ENCODE measurements around the gene ATP9A. TPM values are rescaled to one million over a fixed set of nuclear protein-coding genes. Genes with fewer than 3 reads are reported as not detected.

The ATP9A gene
- total RNA-seq, 1 experiment from 2014 or later = 31.3 TPM

- CTCF ChIA-PET = no interaction called here
Observed at GRCh38 chr20:51812861-51813260, 44.7 kb upstream of the ATP9A start.

GRCh38 chr20:51811514-51812128 is 43.4 kb upstream of the ATP9A start:
- Histone ChIP-seq H3K9me3 (ENCODE audit: low read length) (no peaks in the 10 kb centered on the region), H3F3A (ENCODE audit: low read length, unreplicated experiment) (no peaks in the 10 kb centered on the region), H3K27ac (ENCODE audit: low read length) (no peak overlapping the region), H2AFZ (ENCODE audit: low read length) (no peak overlapping the region), H3K4me2 (ENCODE audit: low read length) (no peak overlapping the region), H4K20me1 (ENCODE audit: low read length) (no peaks in the 10 kb centered on the region), H3K27me3 (ENCODE audit: low read length) (no peaks in the 10 kb centered on the region), H3K4me3 (ENCODE audit: low read length) (no peak overlapping the region), H3K79me2 (ENCODE audit: low read length) (no peaks in the 10 kb centered on the region), H3K9ac (ENCODE audit: low read length) (no peak overlapping the region), H3K36me3 (ENCODE audit: low read depth, low read length) (no peaks in the 10 kb centered on the region), H3K4me1 (ENCODE audit: insufficient read depth, low read length) (peaks cover 8% of the 10 kb centered on the region; the same call in 1 of the 2 replicates), H3K9me2 (replicated peaks; ENCODE audit: low read length) (no peaks in the 10 kb centered on the region)
- ATAC-seq (no peak), DNase-seq (no peak)
- POLR2A ChIA-PET (ENCODE audit: unreplicated experiment) = no interaction called here
- intact Hi-C loops (cut with micrococcal nuclease) = no loop called here
- TF ChIP-seq EZH2 (IDR thresholded peaks at IDR 0.05; ENCODE audit: low read length, unreplicated experiment) (no peak), EZH2phosphoT487 (IDR thresholded peaks at IDR 0.05; ENCODE audit: borderline replicate concordance, low read length) (no peak)
- TF ChIP-seq, protein P1, sequence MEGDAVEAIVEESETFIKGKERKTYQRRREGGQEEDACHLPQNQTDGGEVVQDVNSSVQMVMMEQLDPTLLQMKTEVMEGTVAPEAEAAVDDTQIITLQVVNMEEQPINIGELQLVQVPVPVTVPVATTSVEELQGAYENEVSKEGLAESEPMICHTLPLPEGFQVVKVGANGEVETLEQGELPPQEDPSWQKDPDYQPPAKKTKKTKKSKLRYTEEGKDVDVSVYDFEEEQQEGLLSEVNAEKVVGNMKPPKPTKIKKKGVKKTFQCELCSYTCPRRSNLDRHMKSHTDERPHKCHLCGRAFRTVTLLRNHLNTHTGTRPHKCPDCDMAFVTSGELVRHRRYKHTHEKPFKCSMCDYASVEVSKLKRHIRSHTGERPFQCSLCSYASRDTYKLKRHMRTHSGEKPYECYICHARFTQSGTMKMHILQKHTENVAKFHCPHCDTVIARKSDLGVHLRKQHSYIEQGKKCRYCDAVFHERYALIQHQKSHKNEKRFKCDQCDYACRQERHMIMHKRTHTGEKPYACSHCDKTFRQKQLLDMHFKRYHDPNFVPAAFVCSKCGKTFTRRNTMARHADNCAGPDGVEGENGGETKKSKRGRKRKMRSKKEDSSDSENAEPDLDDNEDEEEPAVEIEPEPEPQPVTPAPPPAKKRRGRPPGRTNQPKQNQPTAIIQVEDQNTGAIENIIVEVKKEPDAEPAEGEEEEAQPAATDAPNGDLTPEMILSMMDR (conservative IDR thresholded peaks at IDR 0.05; ENCODE audit: low read depth, low read length) = no peak
- no TSS peak for BruUV-seq (replicated peaks)
- CTCF ChIA-PET = no interaction called here

More at GRCh38 chr20:51812861-51813260, 44.7 kb upstream of the ATP9A start:
- no peaks in the 10 kb centered on the region for H3K36me3 ChIP-seq (ENCODE audit: low read depth, low read length)
- DNase-seq (no peak), ATAC-seq (no peak)
- H3K9me3 ChIP-seq (ENCODE audit: low read length) = no peaks in the 10 kb centered on the region
- H3K27ac ChIP-seq (ENCODE audit: low read length) = no peak overlapping the region
- no peak overlapping the region for H3K9ac ChIP-seq (ENCODE audit: low read length)
- no peaks in the 10 kb centered on the region for H3K79me2 ChIP-seq (ENCODE audit: low read length)
- no peaks in the 10 kb centered on the region for H3K9me2 ChIP-seq (replicated peaks; ENCODE audit: low read length)
- H3K4me1 ChIP-seq (ENCODE audit: insufficient read depth, low read length) = peaks cover 8% of the 10 kb centered on the region; the same call in 1 of the 2 replicates
- no peaks in the 10 kb centered on the region for H3K27me3 ChIP-seq (ENCODE audit: low read length)
- H4K20me1 ChIP-seq (ENCODE audit: low read length) = no peaks in the 10 kb centered on the region
- H3F3A ChIP-seq (ENCODE audit: low read length, unreplicated experiment) = no peaks in the 10 kb centered on the region
- no TSS peak for BruUV-seq (replicated peaks)
- intact Hi-C loops (cut with micrococcal nuclease) = no loop called here
- H3K4me3 ChIP-seq (ENCODE audit: low read length) = no peak overlapping the region
- POLR2A ChIA-PET (ENCODE audit: unreplicated experiment) = no interaction called here
- H3K4me2 ChIP-seq (ENCODE audit: low read length) = no peak overlapping the region
- TF ChIP-seq EZH2phosphoT487 (IDR thresholded peaks at IDR 0.05; ENCODE audit: borderline replicate concordance, low read length) (no peak), EZH2 (IDR thresholded peaks at IDR 0.05; ENCODE audit: low read length, unreplicated experiment) (no peak)
- TF ChIP-seq, protein P1 (conservative IDR thresholded peaks at IDR 0.05; ENCODE audit: low read depth, low read length) = no peak
- H2AFZ ChIP-seq (ENCODE audit: low read length) = 0 out of 2 replicates have a peak overlapping the region, but pooled peaks have one; percentile 10

- Histone ChIP-seq H3K9me3 (ENCODE audit: low read length) (no peaks in the 10 kb centered on the region), H3K36me3 (ENCODE audit: low read depth, low read length) (no peaks in the 10 kb centered on the region), H3K27ac (ENCODE audit: low read length) (no peak overlapping the region), H3K27me3 (ENCODE audit: low read length) (no peaks in the 10 kb centered on the region), H3K4me1 (ENCODE audit: insufficient read depth, low read length) (peaks cover 8% of the 10 kb centered on the region; the same call in 1 of the 2 replicates), H3F3A (ENCODE audit: low read length, unreplicated experiment) (no peaks in the 10 kb centered on the region), H3K9me2 (replicated peaks; ENCODE audit: low read length) (no peaks in the 10 kb centered on the region), H3K4me2 (ENCODE audit: low read length) (no peak overlapping the region), H3K79me2 (ENCODE audit: low read length) (no peaks in the 10 kb centered on the region), H3K4me3 (ENCODE audit: low read length) (no peak overlapping the region), H4K20me1 (ENCODE audit: low read length) (no peaks in the 10 kb centered on the region), H3K9ac (ENCODE audit: low read length) (no peak overlapping the region), H2AFZ (ENCODE audit: low read length) (no peak overlapping the region)
- no TSS peak for BruUV-seq (replicated peaks)
- intact Hi-C loops (cut with micrococcal nuclease) = no loop called here
- DNase-seq (peak; percentile 58), ATAC-seq (no peak)
- CTCF ChIA-PET = no interaction called here
- TF ChIP-seq, protein P1 (conservative IDR thresholded peaks at IDR 0.05; ENCODE audit: low read depth, low read length) = no peak
- TF ChIP-seq EZH2phosphoT487 (IDR thresholded peaks at IDR 0.05; ENCODE audit: borderline replicate concordance, low read length) = no peak
- TF ChIP-seq EZH2 (IDR thresholded peaks at IDR 0.05; ENCODE audit: low read length, unreplicated experiment) = no peak
- POLR2A ChIA-PET (ENCODE audit: unreplicated experiment) = no interaction called here
Observed at GRCh38 chr20:51811042-51811355, 42.8 kb upstream of the ATP9A start.

Measured in PC-3 (cell line).